H9 (cell line): Measurements from ENCODE around the gene DNLZ. TPM values are rescaled to one million over a fixed set of nuclear protein-coding genes. Genes with fewer than 3 reads are reported as not detected.
"Not testable (repeated sequence)": the region's sequence is repeated elsewhere in the genome, so short reads cannot be mapped to it uniquely, and the experiment has no call there.

Experiments
- DNase-seq: peaks from one replicate; pipeline ENCODE4 v3.0.0-alpha.2; 2017
- H2AFZ ChIP-seq: one replicate; pipeline ENCODE4 v1.6.1; 2013; ENCODE audit warnings: mild to moderate bottlenecking, low read length, control low read depth, moderate library complexity
- H2AK5ac ChIP-seq: 2 replicates; pipeline ENCODE4 v1.6.1; 2013; ENCODE audit warnings: low read length, control low read depth, mixed read lengths; ENCODE audit not compliant: insufficient read length
- H2BK120ac ChIP-seq: one replicate; pipeline ENCODE4 v1.6.1; 2013; ENCODE audit warnings: low read depth, mild to moderate bottlenecking, low read length, control low read depth, inconsistent platforms; ENCODE audit not compliant: poor library complexity, severe bottlenecking
- H2BK12ac ChIP-seq: 2 replicates; pipeline ENCODE4 v1.6.1; 2013; ENCODE audit warnings: low read length, control low read depth, mixed read lengths, low read depth; ENCODE audit not compliant: insufficient read length
- H2BK15ac ChIP-seq: 2 replicates; pipeline ENCODE4 v1.6.1; 2013; ENCODE audit warnings: low read depth, low read length, control low read depth
- H2BK20ac ChIP-seq: one replicate; pipeline ENCODE4 v1.6.1; 2013; ENCODE audit warnings: low read depth, mild to moderate bottlenecking, low read length, control low read depth, inconsistent platforms; ENCODE audit not compliant: poor library complexity, severe bottlenecking
- H2BK5ac ChIP-seq: 2 replicates; pipeline ENCODE4 v1.6.1; 2013; ENCODE audit warnings: low read length, control low read depth, mixed read lengths; ENCODE audit not compliant: insufficient read length
- H3K14ac ChIP-seq: 2 replicates; pipeline ENCODE4 v1.6.1; 2013; ENCODE audit warnings: low read length, control low read depth; ENCODE audit not compliant: insufficient read depth
- H3K18ac ChIP-seq: 2 replicates; pipeline ENCODE4 v1.6.1; 2013; ENCODE audit warnings: low read depth, mild to moderate bottlenecking, mixed read lengths, low read length, control low read depth; ENCODE audit not compliant: insufficient read length
- H3K23ac ChIP-seq: 2 replicates; pipeline ENCODE4 v1.6.1; 2013; ENCODE audit warnings: low read length, control low read depth, mixed read lengths, low read depth; ENCODE audit not compliant: insufficient read length
- H3K23me2 ChIP-seq: 2 replicates; pipeline ENCODE4 v1.6.1; 2013; ENCODE audit warnings: low read depth, mild to moderate bottlenecking, mixed read lengths, low read length, control low read depth; ENCODE audit not compliant: insufficient read length, poor library complexity, severe bottlenecking
- H3K27ac ChIP-seq: 2 replicates; pipeline ENCODE4 v1.5.1; 2013; ENCODE audit warnings: low read length, control low read depth, mixed read lengths, low read depth; ENCODE audit not compliant: insufficient read length
- H3K27me3 ChIP-seq: 2 replicates; pipeline ENCODE4 v1.6.1; 2013; ENCODE audit warnings: low read length, control low read depth, inconsistent platforms; ENCODE audit not compliant: insufficient read depth
- H3K4ac ChIP-seq: 2 replicates; pipeline ENCODE4 v1.6.1; 2013; ENCODE audit warnings: low read depth, mild to moderate bottlenecking, control low read depth, inconsistent platforms, low read length, moderate library complexity
- H3K4me1 ChIP-seq: 2 replicates; pipeline ENCODE4 v1.6.1; 2013; ENCODE audit warnings: low read length, control low read depth, inconsistent platforms; ENCODE audit not compliant: insufficient read depth
- H3K4me2 ChIP-seq: 2 replicates; pipeline ENCODE4 v1.6.1; 2013; ENCODE audit warnings: low read length, control low read depth, mixed read lengths; ENCODE audit not compliant: insufficient read length, insufficient read depth
- H3K56ac ChIP-seq: 2 replicates; pipeline ENCODE4 v1.6.1; 2013; ENCODE audit warnings: low read depth, mild to moderate bottlenecking, mixed read lengths, low read length, control low read depth; ENCODE audit not compliant: insufficient read length
- H3K79me1 ChIP-seq: 2 replicates; pipeline ENCODE4 v1.6.1; 2013; ENCODE audit warnings: low read depth, mild to moderate bottlenecking, moderate library complexity, low read length, control low read depth, inconsistent platforms; ENCODE audit not compliant: insufficient read depth, poor library complexity, severe bottlenecking
- H3K79me2 ChIP-seq: 2 replicates; pipeline ENCODE4 v1.6.1; 2013; ENCODE audit warnings: low read length, control low read depth, inconsistent platforms; ENCODE audit not compliant: insufficient read depth
- H3K9ac ChIP-seq: 2 replicates; pipeline ENCODE4 v1.6.1; 2013; ENCODE audit warnings: low read length, control low read depth, mixed read lengths; ENCODE audit not compliant: insufficient read length; ENCODE audit errors: extremely low read depth
- H3K9me3 ChIP-seq: one replicate; pipeline ENCODE4 v1.6.1; 2013; ENCODE audit warnings: low read depth, low read length, inconsistent platforms; ENCODE audit not compliant: control insufficient read depth
- H3T11ph ChIP-seq: one replicate; pipeline ENCODE4 v1.6.1; 2013; ENCODE audit warnings: mild to moderate bottlenecking, low read length, control low read depth, inconsistent platforms
- H4K20me1 ChIP-seq: one replicate; pipeline ENCODE4 v1.6.1; 2013; ENCODE audit not compliant: control insufficient read depth, insufficient read length, insufficient read depth
- H4K5ac ChIP-seq: 2 replicates; pipeline ENCODE4 v1.6.1; 2013; ENCODE audit warnings: low read depth, mild to moderate bottlenecking, mixed read lengths, low read length, control low read depth; ENCODE audit not compliant: insufficient read length
- H4K8ac ChIP-seq: replicated peaks from 2 replicates; pipeline ENCODE4 v1.6.1; 2013; ENCODE audit warnings: low read length, control low read depth, mixed read lengths, low read depth; ENCODE audit not compliant: insufficient read length
- H4K91ac ChIP-seq: 2 replicates; pipeline ENCODE4 v1.6.1; 2013; ENCODE audit warnings: low read depth, mild to moderate bottlenecking, moderate library complexity, mixed read lengths, low read length, control low read depth; ENCODE audit not compliant: insufficient read length
- H3K27ac Mint-ChIP-seq, 3 experiments: 2 replicates in 2 of 3; 3 replicates in 1 of 3; pipeline ENCODE4 v1.8.0; 2020 to 2021; ENCODE audit warnings: mixed read lengths in 3 of 3, mild to moderate bottlenecking in 1 of 3, moderate library complexity in 1 of 3
- H3K27me3 Mint-ChIP-seq: 2 replicates; pipeline ENCODE4 v1.8.0; 2021; ENCODE audit warnings: low read depth, mild to moderate bottlenecking, moderate library complexity, mixed read lengths
- H3K36me3 Mint-ChIP-seq, 3 experiments: 2 replicates in 2 of 3; 3 replicates in 1 of 3; pipeline ENCODE4 v1.8.0; 2020 to 2021; ENCODE audit warnings: low read depth in 3 of 3, mixed read lengths in 3 of 3; ENCODE audit not compliant: insufficient read depth in 1 of 3
- H3K4me1 Mint-ChIP-seq, 2 experiments: 2 replicates each; pipeline ENCODE4 v1.8.0; 2020; ENCODE audit warnings: mixed read lengths in 2 of 2
- H3K4me3 Mint-ChIP-seq, 2 experiments: 2 replicates in 1 of 2; 3 replicates in 1 of 2; pipeline ENCODE4 v1.8.0; 2020 to 2021; ENCODE audit warnings: mild to moderate bottlenecking in 2 of 2, mixed read lengths in 2 of 2, moderate library complexity in 1 of 2
- H3K9me3 Mint-ChIP-seq, 2 experiments: 2 replicates in 1 of 2; 3 replicates in 1 of 2; pipeline ENCODE4 v1.8.0; 2020; ENCODE audit warnings: mild to moderate bottlenecking in 2 of 2, mixed read lengths in 2 of 2, moderate library complexity in 1 of 2
- WGBS: extraction: QIAGEN DNeasy Blood & Tissue Kit; methylation state at CpG from one replicate; pipeline ENCODE4 v1.1.7; 2013; ENCODE audit warnings: missing lambda C conversion rate, low lambda C conversion rate, mixed read lengths; ENCODE audit not compliant: insufficient read length; ENCODE audit errors: extremely low coverage; 5-methylcytosine and 5-hydroxymethylcytosine counted together
- total RNA-seq: library from RNA; stranded (reverse); gene quantifications from 2 replicates; pipeline ENCODE4 v1.2.1, GENCODE V29; 2021

Gene DNLZ
- total RNA-seq, 1 experiment from 2014 or later, result 24.8 TPM

DNA sequence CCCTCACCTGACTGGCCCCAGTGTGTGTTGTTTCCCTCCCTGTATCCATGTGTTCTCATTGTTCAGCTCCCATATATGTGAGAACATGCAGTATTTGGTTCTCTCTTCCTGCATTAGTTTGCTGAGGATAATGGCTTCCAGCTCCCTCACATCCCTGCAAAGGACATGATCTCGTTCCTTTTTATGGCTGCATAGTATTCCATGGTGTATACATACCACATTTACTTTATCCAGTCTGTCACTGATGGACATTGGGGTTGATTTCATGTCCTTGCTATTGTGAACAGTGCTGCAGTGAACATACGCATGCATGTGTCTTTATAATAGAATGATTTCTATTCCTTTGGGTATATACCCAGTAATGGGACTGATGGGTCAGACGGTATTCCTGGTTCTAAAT, 43.6 kb downstream of the DNLZ start:
- not testable (repeated sequence) for H2AFZ ChIP-seq, H3K4me2 ChIP-seq, H3K56ac ChIP-seq, H2AK5ac ChIP-seq, H3K14ac ChIP-seq, H3K9ac ChIP-seq, H3T11ph ChIP-seq, H3K27me3 Mint-ChIP-seq, H2BK5ac ChIP-seq, H4K5ac ChIP-seq, H3K79me1 ChIP-seq, H3K18ac ChIP-seq, H2BK12ac ChIP-seq, H2BK15ac ChIP-seq, H3K4me1 Mint-ChIP-seq, H3K23me2 ChIP-seq, DNase-seq, H2BK20ac ChIP-seq, H4K20me1 ChIP-seq, H3K27ac ChIP-seq, H2BK120ac ChIP-seq, H3K27ac Mint-ChIP-seq, H3K23ac ChIP-seq, H4K8ac ChIP-seq, H3K4me3 Mint-ChIP-seq, H3K4me1 ChIP-seq, H3K4ac ChIP-seq, H3K79me2 ChIP-seq, H3K27me3 ChIP-seq, H4K91ac ChIP-seq, H3K9me3 ChIP-seq
- WGBS, result no CpG with 5 or more reads among the region's 3 CpGs
- H3K9me3 Mint-ChIP-seq, result peaks cover 15 to 17% of the 10 kb centered on the region in 2 experiments
- H3K36me3 Mint-ChIP-seq, result peaks cover 6 to 14% (median 7%) of the 10 kb centered on the region in 3 experiments; a peak in 5 of 7 replicates

DNA sequence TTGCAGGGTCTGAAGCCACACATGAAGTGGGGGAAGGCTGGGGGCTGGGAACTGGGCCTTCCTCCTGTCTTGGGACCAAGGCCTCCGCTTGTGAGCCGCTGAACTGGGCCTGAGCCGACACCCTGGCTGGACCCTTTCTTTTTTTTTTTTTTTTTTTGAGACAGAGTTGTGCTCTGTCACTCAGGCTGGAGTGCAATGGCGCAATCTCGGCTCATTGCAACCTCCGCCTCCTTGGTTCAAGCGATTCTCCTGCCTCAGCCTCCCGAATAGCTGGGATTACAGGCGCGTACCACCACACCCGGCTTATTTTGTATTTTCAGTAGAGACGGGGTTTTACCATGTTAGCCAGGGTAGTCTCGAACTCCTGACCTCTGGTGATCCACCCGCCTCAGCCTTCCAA, 44.3 kb downstream of the DNLZ start:
- H2BK15ac ChIP-seq, H3K14ac ChIP-seq: not testable (repeated sequence)

More for the DNA sequence above, 44.3 kb downstream of the DNLZ start:
- H4K5ac ChIP-seq, H2BK120ac ChIP-seq, H3K18ac ChIP-seq, H2AFZ ChIP-seq, H2BK12ac ChIP-seq, H2AK5ac ChIP-seq, H3K23me2 ChIP-seq, H2BK5ac ChIP-seq, H3K4me3 Mint-ChIP-seq, H3K79me1 ChIP-seq, H4K20me1 ChIP-seq, H3K27ac ChIP-seq, H3K79me2 ChIP-seq, H3K9ac ChIP-seq, H4K8ac ChIP-seq, H3K4me1 Mint-ChIP-seq, H3K27me3 Mint-ChIP-seq, H3K9me3 ChIP-seq, DNase-seq, H3T11ph ChIP-seq, H3K4me2 ChIP-seq, H3K4ac ChIP-seq, H3K23ac ChIP-seq, H3K27ac Mint-ChIP-seq, H3K27me3 ChIP-seq, H2BK20ac ChIP-seq, H3K4me1 ChIP-seq, H3K56ac ChIP-seq, H4K91ac ChIP-seq: not testable (repeated sequence)
- H3K36me3 Mint-ChIP-seq, result peaks cover 6 to 19% (median 7%) of the 10 kb centered on the region in 3 experiments; a peak in 6 of 7 replicates
- peaks cover 15 to 17% of the 10 kb centered on the region in 2 experiments for H3K9me3 Mint-ChIP-seq
- no CpG with 5 or more reads among the region's 14 CpGs for WGBS
